SJCRH30 (cell line): Measurements from ENCODE around the gene NBL1. TPM values are rescaled to one million over a fixed set of nuclear protein-coding genes. Genes with fewer than 3 reads are reported as not detected.

ENCODE experiments used
- DNase-seq, 2 experiments: peaks; one replicate each; pipeline ENCODE4 v3.0.0-alpha.2; 2015 to 2020
- H3K27ac ChIP-seq: fragments of 250-450 bp; sonication (Bioruptor Pico); 2 replicates; pipeline ENCODE4 v1.5.1; 2020; ENCODE audit warnings: mild to moderate bottlenecking, moderate library complexity
- H3K27me3 ChIP-seq: fragments of 250-450 bp; sonication (Bioruptor Pico); 2 replicates; pipeline ENCODE4 v1.5.1; 2020; ENCODE audit warnings: mild to moderate bottlenecking, moderate library complexity
- H3K36me3 ChIP-seq: fragments of 250-450 bp; sonication (Bioruptor Pico); 2 replicates; pipeline ENCODE4 v1.5.1; 2020; ENCODE audit warnings: mild to moderate bottlenecking, moderate library complexity
- H3K4me1 ChIP-seq: fragments of 250-450 bp; sonication (Bioruptor Pico); 2 replicates; pipeline ENCODE4 v1.5.1; 2020; ENCODE audit warnings: mild to moderate bottlenecking, moderate library complexity
- H3K4me3 ChIP-seq: fragments of 250-450 bp; sonication (Bioruptor Pico); 2 replicates; pipeline ENCODE4 v1.5.1; 2020; ENCODE audit warnings: mild to moderate bottlenecking, moderate library complexity
- H3K9me3 ChIP-seq: fragments of 250-450 bp; sonication (Bioruptor Pico); replicated peaks from 2 replicates; pipeline ENCODE4 v1.5.1; 2020; ENCODE audit warnings: mild to moderate bottlenecking, moderate library complexity
- total RNA-seq: library from RNA; depleted of rRNA; stranded (reverse); fragments of >200 nt; shearing (Covaris generic); gene quantifications from 2 replicates; pipeline ENCODE4 v1.2.3, GENCODE V29; 2014

NBL1 gene
- total RNA-seq, 1 experiment from 2014 or later: 3.5 TPM

DNA sequence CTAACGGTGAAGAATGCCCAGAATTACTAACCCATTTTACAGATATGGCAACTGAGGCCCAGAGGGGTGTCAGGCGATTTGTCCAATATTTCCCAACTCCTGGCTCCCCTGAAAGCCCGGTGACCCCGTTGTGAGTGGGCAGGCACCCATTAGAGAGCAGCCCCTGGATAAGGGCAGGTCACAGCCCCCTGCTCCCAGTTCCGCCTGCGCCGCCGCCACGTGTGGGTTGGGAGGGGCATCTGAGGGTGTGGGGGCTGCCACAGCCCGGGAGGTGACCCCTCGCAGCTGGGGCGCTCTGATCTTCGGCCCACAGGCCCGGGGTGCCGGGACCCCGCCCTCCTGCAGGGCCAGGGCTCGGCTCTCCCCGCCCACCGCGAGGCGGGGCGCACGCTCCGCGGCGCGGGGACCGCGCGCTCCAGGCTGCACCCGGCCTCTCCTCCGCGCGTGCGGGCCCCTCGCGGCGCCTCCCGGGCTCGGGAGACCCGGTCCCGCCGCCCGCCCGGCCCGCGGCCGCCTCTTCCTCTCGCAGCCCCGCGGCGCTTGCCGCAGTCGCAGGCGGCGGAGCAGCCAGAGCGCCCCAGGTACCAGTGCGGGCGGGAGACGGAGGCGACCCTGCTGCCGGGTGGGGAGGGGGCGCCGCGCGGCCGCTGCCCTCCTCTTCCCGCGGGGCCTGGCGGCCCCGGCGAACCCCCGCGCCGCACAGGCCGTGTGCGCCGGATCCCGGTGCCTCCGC lies 20.5 kb downstream of the NBL1 start, which contains the start of gene HTR6:
HTR6 (plus strand) TSS at position 423 of the 733 bp plus-strand sequence. CDS start 879 bp downstream, outside the sequence.
- Histone ChIP-seq H3K27me3 (peaks cover 6% of the 10 kb centered on the region), H3K9me3 (no peaks in the 10 kb centered on the region), H3K27ac (no peak within 1 kb of the TSS), H3K36me3 (no peaks in the 10 kb centered on the region), H3K4me1 (peaks cover 10% of the 10 kb centered on the region), H3K4me3 (peak within 1 kb of the TSS; percentile 49)
- peak in 1 of 2 experiments; percentile 48 for DNase-seq

DNA sequence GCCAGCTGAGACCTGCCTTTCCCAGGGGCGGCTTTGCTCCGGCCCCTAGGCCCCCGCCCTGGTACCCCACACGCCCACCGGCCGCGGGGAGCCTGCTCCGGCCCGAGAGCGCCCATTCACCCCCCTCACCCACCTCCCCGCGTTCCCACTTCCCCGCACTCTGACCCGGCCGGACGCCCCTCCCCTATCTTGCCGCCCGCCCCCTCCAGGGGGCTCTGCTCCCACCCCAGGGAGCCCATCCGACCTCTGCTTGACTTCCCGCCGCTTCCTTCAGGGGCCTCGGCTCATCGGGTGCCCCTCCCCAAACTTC lies 21.0 kb downstream of the NBL1 start:
- no peak for DNase-seq
- no peak overlapping the region for H3K27ac ChIP-seq
- H3K4me1 ChIP-seq: peaks cover 9% of the 10 kb centered on the region
- peaks cover 6% of the 10 kb centered on the region for H3K27me3 ChIP-seq
- no peaks in the 10 kb centered on the region for H3K9me3 ChIP-seq
- H3K4me3 ChIP-seq: peak overlapping the region; percentile 49
- no peaks in the 10 kb centered on the region for H3K36me3 ChIP-seq

DNA sequence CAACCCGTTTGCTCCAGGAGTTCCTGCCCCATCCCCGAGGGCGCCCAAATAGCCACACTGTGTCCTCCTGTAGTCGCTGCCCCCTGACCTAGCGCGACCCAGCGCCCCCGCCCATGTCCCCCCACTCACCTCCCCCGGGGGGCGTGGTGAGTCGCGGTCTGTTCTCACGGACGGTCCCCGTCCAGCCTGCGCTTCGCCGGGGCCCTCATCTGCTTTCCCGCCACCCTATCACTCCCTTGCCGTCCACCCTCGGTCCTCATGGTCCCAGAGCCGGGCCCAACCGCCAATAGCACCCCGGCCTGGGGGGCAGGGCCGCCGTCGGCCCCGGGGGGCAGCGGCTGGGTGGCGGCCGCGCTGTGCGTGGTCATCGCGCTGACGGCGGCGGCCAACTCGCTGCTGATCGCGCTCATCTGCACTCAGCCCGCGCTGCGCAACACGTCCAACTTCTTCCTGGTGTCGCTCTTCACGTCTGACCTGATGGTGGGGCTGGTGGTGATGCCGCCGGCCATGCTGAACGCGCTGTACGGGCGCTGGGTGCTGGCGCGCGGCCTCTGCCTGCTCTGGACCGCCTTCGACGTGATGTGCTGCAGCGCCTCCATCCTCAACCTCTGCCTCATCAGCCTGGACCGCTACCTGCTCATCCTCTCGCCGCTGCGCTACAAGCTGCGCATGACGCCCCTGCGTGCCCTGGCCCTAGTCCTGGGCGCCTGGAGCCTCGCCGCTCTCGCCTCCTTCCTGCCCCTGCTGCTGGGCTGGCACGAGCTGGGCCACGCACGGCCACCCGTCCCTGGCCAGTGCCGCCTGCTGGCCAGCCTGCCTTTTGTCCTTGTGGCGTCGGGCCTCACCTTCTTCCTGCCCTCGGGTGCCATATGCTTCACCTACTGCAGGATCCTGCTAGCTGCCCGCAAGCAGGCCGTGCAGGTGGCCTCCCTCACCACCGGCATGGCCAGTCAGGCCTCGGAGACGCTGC lies 21.7 kb downstream of the NBL1 start:
- Histone ChIP-seq H3K4me1 (peaks cover 5% of the 10 kb centered on the region), H3K4me3 (no peak overlapping the region), H3K27me3 (peaks cover 6% of the 10 kb centered on the region), H3K9me3 (no peaks in the 10 kb centered on the region), H3K27ac (no peak overlapping the region), H3K36me3 (no peaks in the 10 kb centered on the region)
- no peak for DNase-seq

DNA sequence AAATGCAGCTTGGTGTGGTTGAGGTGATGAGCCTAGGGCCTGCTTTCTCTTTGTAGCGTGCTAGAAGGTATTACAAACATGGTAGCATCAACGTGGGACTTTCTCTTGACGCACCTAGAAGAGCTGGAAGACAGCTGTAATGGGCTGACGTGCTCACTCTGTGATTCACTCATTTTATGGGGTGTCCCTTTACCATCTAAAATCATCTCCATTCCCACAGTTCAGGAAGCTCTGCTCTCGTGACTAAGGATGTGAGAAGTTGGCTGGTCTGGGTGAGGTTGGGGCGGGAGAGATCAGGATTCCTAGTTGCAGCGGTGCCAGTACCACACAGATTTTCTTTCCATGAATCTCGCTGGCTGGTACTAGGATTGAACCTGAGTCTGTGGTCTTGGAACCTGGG lies 24.8 kb downstream of the NBL1 start:
- no peak overlapping the region for H3K4me3 ChIP-seq
- H3K9me3 ChIP-seq: no peaks in the 10 kb centered on the region
- DNase-seq: no peak
- peaks cover 6% of the 10 kb centered on the region for H3K27me3 ChIP-seq
- no peak overlapping the region for H3K27ac ChIP-seq
- peaks cover 4% of the 10 kb centered on the region; the same call in 1 of the 2 replicates for H3K4me1 ChIP-seq
- H3K36me3 ChIP-seq: no peaks in the 10 kb centered on the region

DNA sequence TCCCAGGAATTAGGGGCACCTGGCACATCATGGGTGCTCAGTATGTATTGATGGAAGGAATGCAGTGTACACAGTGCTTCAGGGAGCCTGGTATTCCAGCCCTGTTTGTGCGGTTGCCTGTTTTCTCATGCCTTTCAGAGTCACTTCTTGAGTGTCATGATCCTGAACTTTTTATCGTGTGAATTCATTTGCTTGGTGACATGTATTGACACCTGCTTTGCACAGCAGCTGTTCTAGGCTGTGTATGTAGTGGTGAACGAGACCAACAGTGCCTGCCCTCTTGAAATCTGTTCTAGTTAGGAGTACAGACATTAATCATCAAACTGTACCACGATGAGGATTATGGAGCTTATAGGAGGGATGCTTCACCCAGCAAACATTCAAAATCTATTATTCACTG lies 26.7 kb downstream of the NBL1 start:
- Histone ChIP-seq H3K27me3 (no peaks in the 10 kb centered on the region), H3K4me3 (no peak overlapping the region), H3K9me3 (no peaks in the 10 kb centered on the region), H3K4me1 (peaks cover 4% of the 10 kb centered on the region; the same call in 1 of the 2 replicates), H3K36me3 (no peaks in the 10 kb centered on the region), H3K27ac (no peak overlapping the region)
- peak; percentile 40 to 55 for DNase-seq

DNA sequence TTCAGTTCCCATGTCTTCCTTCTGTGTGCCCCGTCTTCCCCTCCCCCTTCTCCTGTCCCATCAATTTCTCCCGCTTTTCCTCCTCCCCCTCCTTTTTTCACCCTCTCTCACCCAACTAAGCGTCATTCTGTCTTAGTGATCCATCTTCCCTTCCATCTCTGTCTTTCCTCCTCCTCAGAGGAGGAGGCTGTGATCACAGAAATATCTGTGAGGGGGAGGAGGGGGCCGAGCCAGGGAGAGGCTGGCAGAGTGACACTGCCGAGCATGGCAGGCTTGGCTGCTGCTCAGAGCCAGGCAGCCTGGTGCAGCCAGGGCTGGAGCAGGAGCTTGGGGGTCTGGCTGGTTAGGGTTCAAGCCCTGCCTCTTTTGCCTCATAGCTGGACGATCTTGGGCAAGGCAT lies 28.1 kb downstream of the NBL1 start:
- Histone ChIP-seq H3K4me3 (no peak overlapping the region), H3K9me3 (no peaks in the 10 kb centered on the region), H3K36me3 (no peaks in the 10 kb centered on the region), H3K4me1 (peaks cover 4% of the 10 kb centered on the region; the same call in 1 of the 2 replicates), H3K27ac (no peak overlapping the region), H3K27me3 (no peaks in the 10 kb centered on the region)
- no peak for DNase-seq

DNA sequence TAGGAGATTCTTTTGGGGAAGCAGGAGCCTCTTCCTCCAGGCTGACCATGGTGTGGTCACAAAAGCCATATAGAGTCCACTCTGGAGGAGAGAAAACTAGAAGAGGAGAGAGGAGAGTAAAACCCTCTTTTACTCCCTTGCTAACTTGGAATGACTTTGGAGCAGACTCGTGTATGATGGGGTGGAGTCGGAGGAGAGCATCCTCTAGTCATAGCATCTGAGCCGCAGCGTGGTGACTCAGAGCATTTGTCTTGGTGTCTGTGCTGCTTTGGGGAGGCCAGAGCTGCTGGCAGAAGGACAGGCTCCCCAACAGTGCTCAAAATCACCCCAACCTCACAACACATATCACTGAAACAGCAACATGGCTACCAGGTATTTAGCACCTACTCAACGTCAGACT lies 31.7 kb downstream of the NBL1 start:
- Histone ChIP-seq H3K27ac (no peak overlapping the region), H3K4me3 (no peak overlapping the region), H3K27me3 (no peaks in the 10 kb centered on the region), H3K9me3 (no peaks in the 10 kb centered on the region), H3K36me3 (no peaks in the 10 kb centered on the region), H3K4me1 (peaks cover 4% of the 10 kb centered on the region; the same call in 1 of the 2 replicates)
- DNase-seq: no peak

DNA sequence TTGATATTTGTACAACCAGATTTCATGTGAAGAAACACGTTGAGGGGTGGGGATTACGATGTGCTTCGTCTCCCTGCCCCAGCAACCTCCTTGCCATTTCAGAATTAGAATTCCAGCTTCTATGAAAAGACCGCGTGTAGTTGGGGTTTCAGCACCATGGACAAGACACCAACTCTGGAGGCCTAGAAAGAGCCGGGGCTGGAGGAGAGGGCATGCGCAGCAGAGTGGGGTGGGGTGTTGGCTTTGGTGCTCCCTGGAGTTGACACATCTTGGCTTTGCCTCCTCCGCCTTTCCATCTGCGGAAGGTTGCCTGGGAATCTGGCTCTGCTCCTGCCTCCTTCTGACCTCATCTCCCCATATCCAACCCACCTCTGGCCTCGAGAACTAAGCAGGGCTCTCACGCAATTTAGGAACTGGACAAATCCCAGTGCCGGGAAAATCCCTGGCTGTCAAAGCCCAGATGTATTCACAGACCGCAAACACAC lies 32.4 kb downstream of the NBL1 start:
- Histone ChIP-seq H3K36me3 (no peaks in the 10 kb centered on the region), H3K27ac (no peak overlapping the region), H3K9me3 (no peaks in the 10 kb centered on the region), H3K4me3 (no peak overlapping the region), H3K4me1 (no peaks in the 10 kb centered on the region), H3K27me3 (no peaks in the 10 kb centered on the region)
- peak; percentile 64 to 80 for DNase-seq

DNA sequence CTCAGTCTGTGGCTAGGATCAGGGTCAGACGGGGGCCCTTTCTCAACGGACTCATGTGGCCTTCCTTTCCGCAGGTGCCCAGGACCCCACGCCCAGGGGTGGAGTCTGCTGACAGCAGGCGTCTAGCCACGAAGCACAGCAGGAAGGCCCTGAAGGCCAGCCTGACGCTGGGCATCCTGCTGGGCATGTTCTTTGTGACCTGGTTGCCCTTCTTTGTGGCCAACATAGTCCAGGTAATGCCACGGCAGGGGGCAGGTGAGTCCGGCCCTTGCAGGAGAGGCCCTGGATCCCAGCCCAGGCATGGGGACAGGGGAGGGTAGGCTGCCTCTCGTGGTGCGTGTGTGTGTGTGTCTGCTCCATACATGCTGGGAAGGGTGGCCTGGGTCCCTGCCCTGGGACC lies 34.4 kb downstream of the NBL1 start:
- DNase-seq: no peak
- Histone ChIP-seq H3K27me3 (no peaks in the 10 kb centered on the region), H3K4me3 (no peak overlapping the region), H3K36me3 (no peaks in the 10 kb centered on the region; the same call in 1 of the 2 replicates), H3K4me1 (no peaks in the 10 kb centered on the region), H3K27ac (no peak overlapping the region), H3K9me3 (no peaks in the 10 kb centered on the region)

DNA sequence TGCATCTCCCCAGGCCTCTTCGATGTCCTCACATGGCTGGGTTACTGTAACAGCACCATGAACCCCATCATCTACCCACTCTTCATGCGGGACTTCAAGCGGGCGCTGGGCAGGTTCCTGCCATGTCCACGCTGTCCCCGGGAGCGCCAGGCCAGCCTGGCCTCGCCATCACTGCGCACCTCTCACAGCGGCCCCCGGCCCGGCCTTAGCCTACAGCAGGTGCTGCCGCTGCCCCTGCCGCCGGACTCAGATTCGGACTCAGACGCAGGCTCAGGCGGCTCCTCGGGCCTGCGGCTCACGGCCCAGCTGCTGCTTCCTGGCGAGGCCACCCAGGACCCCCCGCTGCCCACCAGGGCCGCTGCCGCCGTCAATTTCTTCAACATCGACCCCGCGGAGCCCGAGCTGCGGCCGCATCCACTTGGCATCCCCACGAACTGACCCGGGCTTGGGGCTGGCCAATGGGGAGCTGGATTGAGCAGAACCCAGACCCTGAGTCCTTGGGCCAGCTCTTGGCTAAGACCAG lies 34.9 kb downstream of the NBL1 start:
- Histone ChIP-seq H3K27me3 (no peaks in the 10 kb centered on the region), H3K36me3 (no peaks in the 10 kb centered on the region; the same call in 1 of the 2 replicates), H3K4me1 (no peaks in the 10 kb centered on the region), H3K4me3 (no peak overlapping the region), H3K9me3 (no peaks in the 10 kb centered on the region), H3K27ac (no peak overlapping the region)
- no peak for DNase-seq

DNA sequence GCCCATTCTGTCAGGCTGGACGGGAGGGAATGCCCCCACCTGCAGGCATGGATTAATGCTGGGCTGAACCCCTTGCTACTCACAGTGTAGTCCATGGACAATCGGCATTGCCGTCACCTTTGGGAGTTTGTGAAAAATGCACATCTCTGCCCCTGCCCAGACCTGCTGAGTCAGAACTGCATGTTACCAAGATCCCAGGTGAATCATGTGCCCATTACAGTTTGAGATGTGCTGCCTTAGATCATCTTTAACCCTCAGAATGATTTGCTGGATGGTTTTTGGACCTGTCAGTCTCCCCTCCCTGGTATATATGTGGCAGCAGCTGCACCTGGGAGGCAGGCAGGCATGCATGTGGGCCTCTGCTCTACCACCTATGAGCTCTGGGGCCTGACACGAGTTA lies 35.6 kb downstream of the NBL1 start:
- no peaks in the 10 kb centered on the region for H3K4me1 ChIP-seq
- no peak overlapping the region for H3K4me3 ChIP-seq

DNA sequence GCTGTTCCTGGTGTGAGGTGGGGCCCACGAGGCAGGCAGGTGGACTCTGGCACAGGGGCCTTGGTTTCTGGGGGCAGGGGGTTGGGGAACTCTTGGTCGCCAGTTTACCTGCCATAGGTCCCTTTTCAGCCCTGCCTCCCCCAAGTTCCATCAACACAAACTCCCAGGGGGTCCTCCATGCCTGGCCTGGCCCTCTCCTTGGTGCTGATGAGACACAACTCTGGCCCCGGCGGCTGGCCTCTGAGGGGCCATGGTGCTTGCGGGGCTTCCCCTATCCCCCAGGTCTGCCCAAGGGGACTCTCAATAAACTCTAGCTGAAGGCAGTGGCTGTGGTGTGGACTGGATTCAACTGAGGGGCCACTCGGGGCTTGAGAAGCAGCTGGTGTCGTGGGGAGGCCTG lies 36.5 kb downstream of the NBL1 start:
- no peaks in the 10 kb centered on the region; the same call in 1 of the 2 replicates for H3K36me3 ChIP-seq
- H3K4me1 ChIP-seq: no peaks in the 10 kb centered on the region
- no peak for DNase-seq
- no peak overlapping the region for H3K4me3 ChIP-seq
- no peaks in the 10 kb centered on the region for H3K27me3 ChIP-seq
- no peaks in the 10 kb centered on the region for H3K9me3 ChIP-seq
- H3K27ac ChIP-seq: no peak overlapping the region

More for the DNA sequence above, 35.6 kb downstream of the NBL1 start:
- Histone ChIP-seq H3K36me3 (no peaks in the 10 kb centered on the region; the same call in 1 of the 2 replicates), H3K27me3 (no peaks in the 10 kb centered on the region), H3K9me3 (no peaks in the 10 kb centered on the region), H3K27ac (no peak overlapping the region)
- no peak for DNase-seq

DNA sequence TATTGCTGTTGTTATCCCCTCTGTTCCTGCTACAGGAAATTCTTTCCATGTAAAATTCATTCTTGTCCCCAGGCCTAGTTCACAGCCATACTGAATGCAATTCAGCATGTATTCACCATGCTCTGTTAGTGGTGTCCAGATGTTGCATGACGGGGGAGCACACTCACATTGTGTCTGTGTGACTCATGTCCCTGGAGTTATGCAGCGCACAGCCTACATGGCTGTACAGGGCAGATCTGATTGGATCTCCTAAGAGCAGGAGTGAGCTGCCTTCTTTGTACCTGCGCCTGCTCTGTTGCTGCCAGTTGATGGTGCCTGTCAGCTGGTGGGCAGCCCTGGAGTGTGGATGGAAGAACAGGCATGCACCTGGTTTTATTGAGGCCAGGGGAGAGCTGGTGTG lies 38.1 kb downstream of the NBL1 start:
- H3K36me3 ChIP-seq: no peaks in the 10 kb centered on the region; the same call in 1 of the 2 replicates
- H3K9me3 ChIP-seq: peaks cover under 1% of the 10 kb centered on the region; the same call in 1 of the 2 replicates
- H3K4me3 ChIP-seq: no peak overlapping the region
- no peaks in the 10 kb centered on the region for H3K27me3 ChIP-seq
- no peak for DNase-seq
- no peak overlapping the region for H3K27ac ChIP-seq
- no peaks in the 10 kb centered on the region for H3K4me1 ChIP-seq

DNA sequence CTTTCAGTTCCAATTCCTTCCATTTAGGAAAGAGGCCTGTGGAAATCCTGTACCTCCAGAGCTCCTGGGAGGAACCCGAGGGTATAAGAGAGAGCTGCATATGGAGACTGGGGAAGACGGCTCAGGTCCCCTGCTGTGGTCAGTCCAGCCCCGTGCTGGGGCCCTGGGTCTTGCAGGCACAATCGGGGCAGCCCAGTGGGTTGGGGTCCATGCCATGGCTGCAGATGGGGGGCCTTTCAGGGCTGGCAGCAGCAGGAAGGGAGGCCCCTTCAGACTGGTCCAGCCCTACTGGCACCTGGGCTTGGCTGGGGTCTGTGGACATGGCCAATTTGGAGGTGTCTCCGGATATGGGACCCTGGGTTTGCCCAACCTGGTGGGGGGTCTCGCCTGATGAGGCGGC lies 38.8 kb downstream of the NBL1 start:
- no peak overlapping the region for H3K4me3 ChIP-seq
- no peaks in the 10 kb centered on the region for H3K27me3 ChIP-seq

More for the DNA sequence above, 38.8 kb downstream of the NBL1 start:
- Histone ChIP-seq H3K27ac (no peak overlapping the region), H3K36me3 (no peaks in the 10 kb centered on the region; the same call in 1 of the 2 replicates), H3K4me1 (no peaks in the 10 kb centered on the region), H3K9me3 (peaks cover 3% of the 10 kb centered on the region; the same call in 1 of the 2 replicates)
- DNase-seq: no peak
